SK-N-SH (cell line): ENCODE measurements around the gene NDUFS6. TPM values are rescaled to one million over a fixed set of nuclear protein-coding genes. Genes with fewer than 3 reads are reported as not detected.

Experiments
- CTCF ChIA-PET: fragments of 300-600, 350-600 bp; formaldehyde crosslinking; extraction: SDS; loops from one replicate; lab custom pipeline; 2021; lab: Yijun Ruan, JAX
- POLR2A ChIA-PET: fragments of 350-600 bp; sonication (Branson Sonifier 250); formaldehyde crosslinking; extraction: SDS; loops from one replicate; lab custom pipeline; 2020; ENCODE audit warnings: antibody characterized with exemption, inconsistent platforms; lab: Yijun Ruan, JAX
- DNase-seq: peaks from one replicate; pipeline ENCODE4 v3.0.0; 2012
- H2AFZ ChIP-seq: fragments of 200-600 bp; sonication (generic); 2 replicates; pipeline ENCODE4 v1.8.1; 2016; ENCODE audit warnings: antibody characterized with exemption, mild to moderate bottlenecking, low read depth
- H3F3A ChIP-seq: fragments of 200-600 bp; sonication (generic); replicated peaks from 2 replicates; pipeline ENCODE3; 2016; ENCODE audit warnings: antibody characterized with exemption, mild to moderate bottlenecking; ENCODE audit not compliant: insufficient read depth
- H3K27ac ChIP-seq, 2 experiments: fragments of 200-500 bp in 1 of 2; fragments of 200-600 bp in 1 of 2; sonication (Bioruptor generic) in 1 of 2; sonication (generic), shearing (Covaris generic) in 1 of 2; 2 replicates each; pipeline versions ENCODE4 v1.5.1 to v1.6.1; 2014 to 2016; ENCODE audit warnings: low read depth in 2 of 2, inconsistent platforms in 1 of 2, low read length in 1 of 2, mild to moderate bottlenecking in 1 of 2, mixed read lengths in 1 of 2
- H3K27me3 ChIP-seq: fragments of 200-600 bp; sonication (generic), shearing (Covaris generic); 2 replicates; pipeline ENCODE4 v1.6.1; 2016; ENCODE audit warnings: mixed run types; ENCODE audit not compliant: insufficient read depth
- H3K36me3 ChIP-seq, 2 experiments: fragments of 200-500 bp in 1 of 2; fragments of 200-600 bp in 1 of 2; sonication (Bioruptor generic) in 1 of 2; sonication (generic) in 1 of 2; replicated peaks in 1 of 2; 2 replicates each; pipeline versions ENCODE3 to v1.5.1; 2014 to 2016; ENCODE audit warnings: low read length in 1 of 2, mild to moderate bottlenecking in 1 of 2; ENCODE audit not compliant: insufficient read depth in 2 of 2, control insufficient read depth in 1 of 2
- H3K4me1 ChIP-seq, 2 experiments: fragments of 200-500 bp in 1 of 2; fragments of 200-600 bp in 1 of 2; sonication (Bioruptor generic) in 1 of 2; sonication (generic), shearing (Covaris generic) in 1 of 2; 2 replicates each; pipeline versions ENCODE4 v1.5.1 to v1.6.1; 2014 to 2016; ENCODE audit warnings: low read depth in 1 of 2, low read length in 1 of 2, mixed run types in 1 of 2; ENCODE audit not compliant: insufficient read depth in 2 of 2, control insufficient read depth in 1 of 2
- H3K4me2 ChIP-seq: fragments of 200-600 bp; sonication (generic), shearing (Covaris generic); 2 replicates; pipeline ENCODE4 v1.6.1; 2017; ENCODE audit warnings: mixed run types
- H3K4me3 ChIP-seq, 2 experiments: fragments of 200-500 bp in 1 of 2; fragments of 200-600 bp in 1 of 2; sonication (Bioruptor generic) in 1 of 2; sonication (generic), shearing (Covaris generic) in 1 of 2; 2 replicates each; pipeline versions ENCODE4 v1.5.1 to v1.8.1; 2014 to 2016; ENCODE audit warnings: low read depth in 2 of 2, inconsistent platforms in 1 of 2, low read length in 1 of 2, mild to moderate bottlenecking in 1 of 2, mixed read lengths in 1 of 2, moderate library complexity in 1 of 2
- H3K79me2 ChIP-seq: fragments of 200-600 bp; sonication (generic); 2 replicates; pipeline ENCODE4 v1.8.1; 2017; ENCODE audit warnings: mild to moderate bottlenecking; ENCODE audit not compliant: insufficient read depth
- H3K9ac ChIP-seq: fragments of 200-600 bp; sonication (generic); 2 replicates; pipeline ENCODE4 v1.6.1; 2017; ENCODE audit warnings: mixed run types
- H3K9me2 ChIP-seq: fragments of 200-600 bp; sonication (generic); 2 replicates; pipeline ENCODE4 v1.6.1; 2017; ENCODE audit warnings: mixed run types
- H3K9me3 ChIP-seq: fragments of 200-600 bp; sonication (generic); 2 replicates; pipeline ENCODE4 v1.6.1; 2017; ENCODE audit warnings: mixed run types, mild to moderate bottlenecking, moderate library complexity
- H4K20me1 ChIP-seq: fragments of 200-600 bp; sonication (generic); 2 replicates; pipeline ENCODE4 v1.6.1; 2017; ENCODE audit warnings: mild to moderate bottlenecking, mixed run types; ENCODE audit not compliant: insufficient read depth
- CTCF ChIP-seq: fragments of 200-600 bp; sonication (generic); IDR thresholded peaks from 2 replicates; pipeline ENCODE4 v1.6.1; 2017; ENCODE audit warnings: antibody characterized with exemption, mild to moderate bottlenecking, moderate library complexity
- EZH2phosphoT487 ChIP-seq: fragments of 200-600 bp; sonication (generic); IDR thresholded peaks from 2 replicates; pipeline ENCODE4 v1.6.1; 2017; ENCODE audit warnings: low read depth, mixed run types, mild to moderate bottlenecking, antibody characterized with exemption, moderate library complexity, borderline replicate concordance
- FOSL2 ChIP-seq: IDR thresholded peaks from 2 replicates; pipeline ENCODE4 v1.4.0; 2012; ENCODE audit warnings: low read depth, mild to moderate bottlenecking, moderate library complexity, borderline replicate concordance
- FOXJ3 ChIP-seq: sonication (generic); formaldehyde crosslinking; IDR thresholded peaks from 2 replicates; pipeline ENCODE4 v1.5.1; 2020; ENCODE audit warnings: mild to moderate bottlenecking, missing genetic modification reagents
- GABPA ChIP-seq: IDR thresholded peaks from 2 replicates; pipeline ENCODE4 v1.4.0; 2012; ENCODE audit warnings: low read depth, mild to moderate bottlenecking
- GATA2 ChIP-seq: sonication (generic); formaldehyde crosslinking; IDR thresholded peaks from 2 replicates; pipeline ENCODE4 v1.5.0; 2020; ENCODE audit warnings: mild to moderate bottlenecking, missing genetic modification reagents
- JUND ChIP-seq: IDR thresholded peaks from 2 replicates; pipeline ENCODE4 v1.4.0; 2012
- MEF2A ChIP-seq: IDR thresholded peaks from 2 replicates; pipeline ENCODE4 v1.4.0; 2012; ENCODE audit warnings: low read depth, borderline replicate concordance
- MXI1 ChIP-seq: IDR thresholded peaks from 2 replicates; pipeline ENCODE4 v1.6.1; 2012; ENCODE audit warnings: mild to moderate bottlenecking, low read depth, low read length, improper control_type of control experiment
- NRF1 ChIP-seq: IDR thresholded peaks from 2 replicates; pipeline ENCODE4 v1.6.1; 2012; ENCODE audit warnings: low read depth, mild to moderate bottlenecking, low read length
- POLR2AphosphoS5 ChIP-seq: IDR thresholded peaks from 2 replicates; pipeline ENCODE4 v1.6.1; 2012; ENCODE audit warnings: low read depth, low read length
- RCOR1 ChIP-seq: fragments of 150-350 bp; IDR thresholded peaks from 2 replicates; pipeline ENCODE4 v1.6.1; 2017; ENCODE audit warnings: antibody characterized with exemption, low read length
- RXRA ChIP-seq: IDR thresholded peaks from 2 replicates; pipeline ENCODE4 v1.4.0; 2012; ENCODE audit warnings: low read depth, mild to moderate bottlenecking, borderline replicate concordance
- TEAD4 ChIP-seq: IDR thresholded peaks from 2 replicates; pipeline ENCODE4 v1.4.0; 2012; ENCODE audit warnings: mild to moderate bottlenecking, borderline replicate concordance; ENCODE audit not compliant: insufficient read depth
- USF2 ChIP-seq: fragments of 150-350 bp; IDR thresholded peaks from 2 replicates; pipeline ENCODE4 v1.6.1; 2017; ENCODE audit warnings: antibody characterized with exemption, low read length, low read depth, borderline replicate concordance
- YY1 ChIP-seq: IDR thresholded peaks from 2 replicates; pipeline ENCODE4 v1.4.0; 2012; ENCODE audit warnings: low read depth, mild to moderate bottlenecking
- ZBTB33 ChIP-seq: IDR thresholded peaks from 2 replicates; pipeline ENCODE4 v1.4.0; 2012; ENCODE audit warnings: low read depth, borderline replicate concordance
- WGBS: methylation state at CpG from one replicate; pipeline ENCODE4 v1.1.6; 2017; ENCODE audit warnings: low lambda C conversion rate; 5-methylcytosine and 5-hydroxymethylcytosine counted together
- polyA plus RNA-seq, 3 experiments: library from polyadenylated mRNA; depleted of rRNA; stranded (reverse); fragments of >200 nt; gene quantifications; 2 replicates each; pipeline ENCODE4 v1.2.3, GENCODE V29; 2012
- TF ChIP-seq, protein P1 (sequence below): IDR thresholded peaks from 2 replicates; pipeline ENCODE4 v1.4.0; 2012; ENCODE audit warnings: low read depth, borderline replicate concordance

The NDUFS6 gene
- polyA plus RNA-seq, 1 of the 3 experiments (the other 2 are of a cell fraction), result 316 TPM

DNA sequence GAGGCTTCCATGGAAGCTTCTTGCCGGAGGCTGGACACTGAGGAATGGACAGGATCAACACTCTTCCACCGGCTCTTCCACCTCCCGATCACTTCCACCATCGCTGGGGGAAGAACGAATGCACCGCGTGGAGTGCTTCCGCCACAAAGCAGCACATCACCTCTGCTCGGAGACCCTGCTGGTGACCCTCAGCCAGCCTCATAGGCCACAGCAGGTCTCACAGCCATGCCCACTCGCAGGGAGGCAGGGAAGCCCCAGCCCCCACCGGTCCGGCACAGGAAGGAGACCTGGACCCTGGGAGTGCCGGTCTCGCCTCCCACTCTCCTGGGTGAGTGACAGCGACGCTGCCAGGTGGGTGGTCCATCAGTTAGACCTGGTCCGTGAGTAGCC lies 6.3 kb upstream of the NDUFS6 start:
- H3K9me3 ChIP-seq, result no peaks in the 10 kb centered on the region
- no peaks in the 10 kb centered on the region for H4K20me1 ChIP-seq
- 87% methylated on average over 10 of the region's 17 CpGs for WGBS
- peaks cover 5 to 15% of the 10 kb centered on the region in 2 experiments; a peak in 2 of 4 replicates for H3K4me1 ChIP-seq
- TF ChIP-seq TEAD4, result no peak
- TF ChIP-seq YY1, result no peak
- no peak for TF ChIP-seq GATA2 (CRISPR knock-in tag)
- no peak for TF ChIP-seq CTCF
- TF ChIP-seq USF2, result no peak
- TF ChIP-seq POLR2AphosphoS5, result no peak
- no peak for TF ChIP-seq RXRA
- TF ChIP-seq, all 33 proteins: peak for 0
- H2AFZ ChIP-seq, result no peak overlapping the region
- no peak for DNase-seq
- POLR2A ChIA-PET, result no interaction called here
- H3K36me3 ChIP-seq, result peaks cover 12 to 22% of the 10 kb centered on the region in 2 experiments
- CTCF ChIA-PET, result interaction anchor here (0.6 kb wide), 1 partner anchor 443 kb away, joined by 3 read pairs; no protein-coding TSS in a partner anchor
- H3K9me2 ChIP-seq, result no peaks in the 10 kb centered on the region
- H3F3A ChIP-seq, result peaks cover 8% of the 10 kb centered on the region
- no peaks in the 10 kb centered on the region for H3K27me3 ChIP-seq
- no peak overlapping the region for H3K4me3 ChIP-seq
- H3K9ac ChIP-seq, result no peak overlapping the region
- peak overlapping the region in 1 of 2 experiments; percentile 59; a peak in 1 of 4 replicates for H3K27ac ChIP-seq
- H3K79me2 ChIP-seq, result peaks cover 15% of the 10 kb centered on the region
- no peak overlapping the region for H3K4me2 ChIP-seq

DNA sequence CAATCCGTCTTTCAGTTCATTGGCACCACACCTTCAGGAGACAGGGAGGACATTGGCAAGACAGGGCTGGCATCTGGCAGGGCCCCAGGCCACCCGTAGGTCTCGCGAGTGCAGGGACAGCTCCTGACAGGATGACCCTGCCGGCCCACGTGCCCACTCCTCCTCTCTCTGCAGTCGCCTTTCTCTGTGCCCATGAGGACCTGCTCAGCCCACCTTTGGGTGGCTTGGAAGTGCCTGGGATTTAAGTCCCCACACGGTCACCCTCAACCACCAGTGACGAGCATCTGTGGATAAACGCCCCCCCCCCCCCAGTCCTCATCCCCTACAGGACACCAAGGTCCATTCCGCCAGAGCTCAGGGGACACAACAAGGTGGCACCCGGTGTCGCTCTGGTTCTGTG lies 5.7 kb upstream of the NDUFS6 start:
- Histone ChIP-seq H3K4me2 (no peak overlapping the region), H3K27ac (no peak overlapping the region), H2AFZ (no peak overlapping the region), H3K4me1 (peaks cover 5 to 19% of the 10 kb centered on the region in 2 experiments; a peak in 2 of 4 replicates), H3K9ac (no peak overlapping the region), H3K4me3 (no peak overlapping the region), H3K79me2 (peaks cover 16% of the 10 kb centered on the region), H3K36me3 (peaks cover 12 to 22% of the 10 kb centered on the region in 2 experiments), H3K9me3 (no peaks in the 10 kb centered on the region), H3K27me3 (no peaks in the 10 kb centered on the region), H3K9me2 (no peaks in the 10 kb centered on the region), H4K20me1 (no peaks in the 10 kb centered on the region), H3F3A (peaks cover 2% of the 10 kb centered on the region)
- DNase-seq, result no peak
- CTCF ChIA-PET, result interaction anchor here (0.6 kb wide), 1 partner anchor 443 kb away, joined by 3 read pairs; no protein-coding TSS in a partner anchor
- POLR2A ChIA-PET, result no interaction called here
- TF ChIP-seq YY1 (no peak), ZBTB33 (no peak), POLR2AphosphoS5 (no peak), MEF2A (no peak), JUND (no peak), TEAD4 (no peak), GATA2 (CRISPR knock-in tag) (no peak), EZH2phosphoT487 (no peak), NRF1 (no peak), FOSL2 (no peak), GABPA (no peak), MXI1 (no peak), FOXJ3 (CRISPR knock-in tag) (no peak), RCOR1 (no peak)
- TF ChIP-seq, protein P1, sequence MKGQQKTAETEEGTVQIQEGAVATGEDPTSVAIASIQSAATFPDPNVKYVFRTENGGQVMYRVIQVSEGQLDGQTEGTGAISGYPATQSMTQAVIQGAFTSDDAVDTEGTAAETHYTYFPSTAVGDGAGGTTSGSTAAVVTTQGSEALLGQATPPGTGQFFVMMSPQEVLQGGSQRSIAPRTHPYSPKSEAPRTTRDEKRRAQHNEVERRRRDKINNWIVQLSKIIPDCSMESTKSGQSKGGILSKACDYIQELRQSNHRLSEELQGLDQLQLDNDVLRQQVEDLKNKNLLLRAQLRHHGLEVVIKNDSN, result no peak
- WGBS, result 80% methylated on average over 11 of the region's 13 CpGs
